Measurements from ENCODE around the gene LCN15. TPM values are rescaled to one million over a fixed set of nuclear protein-coding genes. Genes with fewer than 3 reads are reported as not detected.

LCN15 gene
- total RNA-seq, 4 donors from 2014 or later, result 6.4 to 11.9 TPM; not detected in 2

DNA sequence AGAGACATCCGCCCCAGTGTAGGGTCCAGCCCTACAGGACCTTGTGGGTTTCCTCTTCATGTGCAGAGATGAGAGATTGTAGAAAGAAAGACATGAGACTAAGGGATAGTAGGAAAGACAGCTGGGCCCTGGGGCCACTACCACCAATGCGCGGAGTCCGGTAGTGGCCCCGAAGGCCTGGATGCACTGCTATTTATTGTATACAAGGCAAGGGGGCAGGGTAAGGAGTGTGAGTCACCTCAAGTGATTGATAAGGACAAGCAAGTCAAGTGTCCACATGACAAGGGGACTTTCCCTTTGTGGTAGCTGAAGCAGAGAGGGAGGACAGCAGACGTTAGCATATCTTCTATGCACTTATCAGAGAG, 20.7 kb upstream of the LCN15 start:
- Histone ChIP-seq H3K4me1 (peaks cover 9 to 26% (median 16%) of the 10 kb centered on the region in 4 donors), H3K36me3 (no peaks in the 10 kb centered on the region), H3K27me3 (no peaks in the 10 kb centered on the region), H3K4me3 (no peak overlapping the region), H3K9me3 (no peaks in the 10 kb centered on the region), H3K27ac (no peak overlapping the region)
- 89% methylated on average over 6 of the region's 6 CpGs; no CpG with 5 or more reads in 1 of the 2 donors for WGBS, 2 donors (ENCODE audit: low coverage in 1 of 2)
- intact Hi-C loops (cut with DNase I; ENCODE audit: low total_unique reads), result no loop called here
- no peak for DNase-seq
- in situ Hi-C loops (cut with MboI; ENCODE audit: low pct_ligation_motif_present in 1 of 4, low pct_unique_long_range_greater_than_20kb in 1 of 4, low sequenced_read_pairs in 3 of 4), result loop anchor here (10.0 to 25.0 kb wide), 3 partner anchors 250 to 260 kb away; partner anchors contain the start of genes FUT7 (in 3 of the 4), NPDC1 (in 3 of the 4) and ABCA2 (in 2 of the 4)
- TF ChIP-seq POLR2AphosphoS5 (IDR thresholded peaks at IDR 0.05) (no peak), EP300 (IDR thresholded peaks at IDR 0.05; ENCODE audit: low read depth) (no peak), POLR2A (IDR thresholded peaks at IDR 0.05) (no peak)
- TF ChIP-seq, protein P1, sequence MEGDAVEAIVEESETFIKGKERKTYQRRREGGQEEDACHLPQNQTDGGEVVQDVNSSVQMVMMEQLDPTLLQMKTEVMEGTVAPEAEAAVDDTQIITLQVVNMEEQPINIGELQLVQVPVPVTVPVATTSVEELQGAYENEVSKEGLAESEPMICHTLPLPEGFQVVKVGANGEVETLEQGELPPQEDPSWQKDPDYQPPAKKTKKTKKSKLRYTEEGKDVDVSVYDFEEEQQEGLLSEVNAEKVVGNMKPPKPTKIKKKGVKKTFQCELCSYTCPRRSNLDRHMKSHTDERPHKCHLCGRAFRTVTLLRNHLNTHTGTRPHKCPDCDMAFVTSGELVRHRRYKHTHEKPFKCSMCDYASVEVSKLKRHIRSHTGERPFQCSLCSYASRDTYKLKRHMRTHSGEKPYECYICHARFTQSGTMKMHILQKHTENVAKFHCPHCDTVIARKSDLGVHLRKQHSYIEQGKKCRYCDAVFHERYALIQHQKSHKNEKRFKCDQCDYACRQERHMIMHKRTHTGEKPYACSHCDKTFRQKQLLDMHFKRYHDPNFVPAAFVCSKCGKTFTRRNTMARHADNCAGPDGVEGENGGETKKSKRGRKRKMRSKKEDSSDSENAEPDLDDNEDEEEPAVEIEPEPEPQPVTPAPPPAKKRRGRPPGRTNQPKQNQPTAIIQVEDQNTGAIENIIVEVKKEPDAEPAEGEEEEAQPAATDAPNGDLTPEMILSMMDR (IDR thresholded peaks at IDR 0.05), result no peak

DNA sequence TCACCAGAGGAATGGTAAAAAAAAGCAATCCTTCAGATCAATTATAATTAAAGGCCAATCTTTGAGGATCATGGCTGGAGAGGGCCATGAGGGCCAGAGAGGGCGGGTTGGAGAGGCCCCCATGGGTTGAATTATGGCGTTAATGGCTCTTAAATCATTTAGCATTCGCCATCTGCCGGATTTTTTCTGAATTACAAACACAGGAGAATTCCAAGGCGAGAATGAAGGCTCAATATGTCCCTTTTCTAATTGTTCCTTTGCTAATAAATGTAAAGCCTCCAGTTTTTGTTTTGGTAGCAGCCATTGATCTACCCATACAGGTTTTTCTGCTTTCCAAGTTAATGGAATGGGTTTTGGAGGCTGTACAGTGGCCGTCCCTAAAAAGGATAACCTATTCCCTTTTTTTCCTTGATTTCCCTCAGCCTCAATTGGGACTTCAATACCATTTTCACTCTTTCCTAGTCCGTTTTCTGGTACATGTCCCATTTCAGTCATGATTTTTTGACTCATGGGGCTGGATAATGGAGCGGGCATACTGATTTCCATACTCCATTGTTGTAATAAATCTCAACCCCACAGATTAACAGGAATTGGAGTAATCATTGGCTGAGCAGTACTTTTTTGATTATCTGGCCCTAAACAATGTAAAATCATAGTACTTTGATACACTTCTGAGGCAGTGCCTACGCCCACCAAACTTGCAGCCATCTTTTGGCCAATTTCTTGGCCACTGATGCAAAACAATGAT, 20.1 kb upstream of the LCN15 start:
- H3K4me3 ChIP-seq, result no peak overlapping the region
- no peak for TF ChIP-seq POLR2AphosphoS5 (IDR thresholded peaks at IDR 0.05)
- no peak for TF ChIP-seq EP300 (IDR thresholded peaks at IDR 0.05; ENCODE audit: low read depth)
- TF ChIP-seq, protein P1 (IDR thresholded peaks at IDR 0.05), result peak; percentile 51 to 75 (median 52)
- TF ChIP-seq POLR2A (IDR thresholded peaks at IDR 0.05), result no peak
- H3K27ac ChIP-seq, result no peak overlapping the region
- H3K36me3 ChIP-seq, result no peaks in the 10 kb centered on the region
- 23 to 40% methylated on average over 5 to 9 of the region's 9 CpGs for WGBS, 2 donors (ENCODE audit: low coverage in 1 of 2)
- intact Hi-C loops (cut with DNase I; ENCODE audit: low total_unique reads) (no loop called here), in situ Hi-C loops (cut with MboI; ENCODE audit: low pct_ligation_motif_present in 1 of 4, low pct_unique_long_range_greater_than_20kb in 1 of 4, low sequenced_read_pairs in 3 of 4) (loop anchor here (10.0 to 25.0 kb wide), 3 partner anchors 250 to 260 kb away; partner anchors contain the start of genes FUT7 (in 3 of the 4), NPDC1 (in 3 of the 4) and ABCA2 (in 2 of the 4))
- H3K27me3 ChIP-seq, result no peaks in the 10 kb centered on the region
- H3K4me1 ChIP-seq, result peaks cover 4 to 21% (median 14%) of the 10 kb centered on the region in 4 donors
- DNase-seq, result no peak
- H3K9me3 ChIP-seq, result no peaks in the 10 kb centered on the region

DNA sequence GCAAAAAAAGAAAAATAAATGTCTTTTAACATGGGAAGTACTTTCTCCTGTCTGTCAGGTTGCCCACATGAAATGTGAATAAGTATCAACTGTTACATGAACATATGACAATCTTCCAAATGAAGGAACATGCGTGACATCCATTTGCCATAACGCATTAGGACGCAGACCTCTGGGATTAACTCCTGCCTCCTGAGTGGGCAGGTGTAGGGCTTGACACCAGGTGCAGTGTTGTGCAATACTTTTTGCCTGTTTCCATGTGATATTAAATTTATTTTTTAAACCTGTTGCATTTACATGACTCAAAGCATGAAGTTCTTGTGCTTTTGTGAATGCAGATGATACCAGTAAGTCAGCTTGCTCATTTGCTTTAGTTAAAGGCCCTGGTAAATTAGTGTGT, 18.1 kb upstream of the LCN15 start:
- Histone ChIP-seq H3K27ac (no peak overlapping the region), H3K4me3 (no peak overlapping the region), H3K9me3 (no peaks in the 10 kb centered on the region), H3K4me1 (peaks cover 3 to 11% (median 9%) of the 10 kb centered on the region in 4 donors), H3K36me3 (no peaks in the 10 kb centered on the region), H3K27me3 (no peaks in the 10 kb centered on the region)
- intact Hi-C loops (cut with DNase I; ENCODE audit: low total_unique reads), result no loop called here
- TF ChIP-seq POLR2AphosphoS5 (IDR thresholded peaks at IDR 0.05), result no peak
- TF ChIP-seq EP300 (IDR thresholded peaks at IDR 0.05; ENCODE audit: low read depth), result no peak
- TF ChIP-seq POLR2A (IDR thresholded peaks at IDR 0.05), result no peak
- TF ChIP-seq, protein P1 (IDR thresholded peaks at IDR 0.05), result no peak
- WGBS, 2 donors (ENCODE audit: low coverage in 1 of 2), result 94 to 100% methylated on average over 3 of the region's 3 CpGs
- in situ Hi-C loops (cut with MboI; ENCODE audit: low pct_ligation_motif_present in 1 of 4, low pct_unique_long_range_greater_than_20kb in 1 of 4, low sequenced_read_pairs in 3 of 4), result loop anchor here (10.0 to 25.0 kb wide), 3 partner anchors 252 to 262 kb away; partner anchors contain the start of genes FUT7 (in 3 of the 4), NPDC1 (in 3 of the 4) and ABCA2 (in 2 of the 4)
- no peak for DNase-seq

DNA sequence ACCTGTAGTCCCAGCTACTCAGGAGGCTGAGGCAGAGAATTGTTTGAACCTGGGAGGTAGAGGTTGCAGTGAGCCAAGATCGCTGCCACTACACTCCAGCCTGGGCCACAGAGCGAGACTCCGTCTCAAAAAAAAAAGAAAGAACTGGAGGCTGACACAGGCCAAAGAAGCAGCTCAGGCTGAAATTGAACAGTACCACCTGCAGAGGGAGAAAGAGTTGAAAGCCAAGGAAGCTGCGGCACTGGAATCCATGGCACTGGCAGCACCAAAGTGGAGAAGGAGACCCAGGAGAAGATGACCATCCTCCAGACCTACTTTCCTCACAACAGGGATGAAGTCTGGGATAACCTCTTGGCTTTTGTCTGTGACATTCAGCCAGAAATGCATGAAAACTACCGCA, 15.5 kb upstream of the LCN15 start:
- H3K4me3 ChIP-seq, result no peak overlapping the region
- TF ChIP-seq POLR2AphosphoS5 (IDR thresholded peaks at IDR 0.05) (no peak), EP300 (IDR thresholded peaks at IDR 0.05; ENCODE audit: low read depth) (no peak), POLR2A (IDR thresholded peaks at IDR 0.05) (no peak)
- TF ChIP-seq, protein P1 (IDR thresholded peaks at IDR 0.05), result no peak
- H3K4me1 ChIP-seq, result peaks cover 0 to 10% (median 6%) of the 10 kb centered on the region in 4 donors
- H3K9me3 ChIP-seq, result no peaks in the 10 kb centered on the region
- no peak for DNase-seq
- 77 to 80% methylated on average over 1 to 5 of the region's 5 CpGs for WGBS, 2 donors (ENCODE audit: low coverage in 1 of 2)
- intact Hi-C loops (cut with DNase I; ENCODE audit: low total_unique reads), result no loop called here
- no peaks in the 10 kb centered on the region for H3K27me3 ChIP-seq
- H3K36me3 ChIP-seq, result no peaks in the 10 kb centered on the region
- H3K27ac ChIP-seq, result no peak overlapping the region
- in situ Hi-C loops (cut with MboI; ENCODE audit: low pct_ligation_motif_present in 1 of 4, low pct_unique_long_range_greater_than_20kb in 1 of 4, low sequenced_read_pairs in 3 of 4), result loop anchor here (10.0 to 25.0 kb wide), 3 partner anchors 255 to 265 kb away; partner anchors contain the start of genes FUT7 (in 3 of the 4), NPDC1 (in 3 of the 4) and ABCA2 (in 2 of the 4)

Measured in transverse colon (tissue), 4 donors.